GM23338 (cell line): ENCODE data around the gene DMD. TPM values are rescaled to one million over a fixed set of nuclear protein-coding genes. Genes with fewer than 3 reads are reported as not detected.

Experiments used
- ATAC-seq: fragments of 200-7000 bp; cut with Tn5 transposase; 3 replicates; pipeline ENCODE4 v1.9.1; 2020
- DNase-seq: peaks from one replicate; pipeline ENCODE4 v3.0.0-alpha.2; 2015; ENCODE audit warnings: low spot score
- H2AFZ ChIP-seq: fragments of 200-600 bp; sonication (generic); 2 replicates; pipeline ENCODE4 v1.8.0; 2016; ENCODE audit warnings: antibody characterized with exemption, mild to moderate bottlenecking, moderate library complexity
- H3F3A ChIP-seq: fragments of 200-600 bp; sonication (generic); replicated peaks from 2 replicates; pipeline ENCODE4 v1.8.0; 2017; ENCODE audit warnings: antibody characterized with exemption, mixed run types, low read depth
- H3K27ac ChIP-seq: fragments of 200-600 bp; sonication (generic); 2 replicates; pipeline ENCODE4 v1.6.1; 2016; ENCODE audit warnings: low read depth
- H3K27me3 ChIP-seq: fragments of 200-600 bp; sonication (generic); 2 replicates; pipeline ENCODE4 v1.8.0; 2016; ENCODE audit warnings: mild to moderate bottlenecking, mixed run types, moderate library complexity; ENCODE audit not compliant: insufficient read depth
- H3K36me3 ChIP-seq: fragments of 200-600 bp; sonication (generic); 2 replicates; pipeline ENCODE4 v1.8.0; 2016; ENCODE audit warnings: mild to moderate bottlenecking; ENCODE audit not compliant: insufficient read depth
- H3K4me1 ChIP-seq: fragments of 200-600 bp; sonication (generic); 2 replicates; pipeline ENCODE4 v1.8.0; 2016; ENCODE audit warnings: mild to moderate bottlenecking, moderate library complexity; ENCODE audit not compliant: insufficient read depth
- H3K4me2 ChIP-seq: fragments of 200-600 bp; sonication (generic); 2 replicates; pipeline ENCODE4 v1.7.1; 2017; ENCODE audit warnings: mixed run types
- H3K4me3 ChIP-seq: fragments of 200-600 bp; sonication (generic); 2 replicates; pipeline ENCODE4 v1.6.1; 2016; ENCODE audit warnings: mixed run types
- H3K79me2 ChIP-seq: fragments of 200-600 bp; sonication (generic); replicated peaks from 2 replicates; pipeline ENCODE4 v1.8.0; 2017; ENCODE audit warnings: mild to moderate bottlenecking; ENCODE audit not compliant: insufficient read depth
- H3K9me2 ChIP-seq: fragments of 200-600 bp; sonication (generic); 2 replicates; pipeline ENCODE4 v1.8.0; 2017; ENCODE audit not compliant: insufficient read depth
- H4K20me1 ChIP-seq: fragments of 200-600 bp; sonication (generic); replicated peaks from 2 replicates; pipeline ENCODE4 v1.8.0; 2017; ENCODE audit warnings: mild to moderate bottlenecking; ENCODE audit not compliant: insufficient read depth
- H3K27ac Mint-ChIP-seq: 2 replicates; pipeline ENCODE4 v1.8.0; 2020; ENCODE audit warnings: inconsistent platforms, mild to moderate bottlenecking, moderate library complexity, mixed read lengths
- H3K27me3 Mint-ChIP-seq: 3 replicates; pipeline ENCODE4 v1.8.0; 2022; ENCODE audit warnings: low read depth, mild to moderate bottlenecking, moderate library complexity, mixed read lengths, inconsistent platforms; ENCODE audit not compliant: insufficient read depth, poor library complexity
- H3K36me3 Mint-ChIP-seq: 3 replicates; pipeline ENCODE4 v1.8.0; 2021; ENCODE audit warnings: low read depth, mild to moderate bottlenecking, inconsistent platforms, moderate library complexity, mixed read lengths
- H3K4me1 Mint-ChIP-seq: 3 replicates; pipeline ENCODE4 v1.8.0; 2020; ENCODE audit warnings: mild to moderate bottlenecking, inconsistent platforms, mixed read lengths
- H3K4me3 Mint-ChIP-seq: 3 replicates; pipeline ENCODE4 v1.8.0; 2021; ENCODE audit warnings: moderate library complexity, mild to moderate bottlenecking, inconsistent platforms, mixed read lengths
- H3K9me3 Mint-ChIP-seq: 3 replicates; pipeline ENCODE4 v1.8.0; 2020; ENCODE audit warnings: moderate library complexity, mild to moderate bottlenecking, inconsistent platforms, mixed read lengths
- CREB1 ChIP-seq: fragments of 250-450 bp; sonication (Bioruptor Pico); IDR thresholded peaks from 2 replicates; pipeline ENCODE4 v1.5.0; 2020; ENCODE audit warnings: low read depth, mild to moderate bottlenecking, moderate library complexity
- EZH2 ChIP-seq: fragments of 200-600 bp; sonication (generic); IDR thresholded peaks from one replicate; pipeline ENCODE4 v1.8.0; 2017; ENCODE audit warnings: antibody characterized with exemption, mild to moderate bottlenecking, low read depth; ENCODE audit not compliant: unreplicated experiment
- EZH2phosphoT487 ChIP-seq: fragments of 200-600 bp; sonication (generic); IDR thresholded peaks from one replicate; pipeline ENCODE4 v1.8.1; 2018; ENCODE audit warnings: antibody characterized with exemption; ENCODE audit not compliant: unreplicated experiment
- JUNB ChIP-seq: IDR thresholded peaks from one replicate; pipeline ENCODE4 v1.6.1; 2016; ENCODE audit warnings: antibody characterized with exemption; ENCODE audit not compliant: unreplicated experiment
- NANOG ChIP-seq: IDR thresholded peaks from 2 replicates; pipeline ENCODE4 v1.6.1; 2016; ENCODE audit warnings: antibody characterized with exemption, borderline replicate concordance
- POLR2AphosphoS5 ChIP-seq: IDR thresholded peaks from 2 replicates; pipeline ENCODE4 v1.6.1; 2016; ENCODE audit warnings: antibody characterized with exemption, low read depth
- STAT1 ChIP-seq: IDR thresholded peaks from one replicate; pipeline ENCODE4 v1.6.1; 2016; ENCODE audit warnings: antibody characterized with exemption; ENCODE audit not compliant: unreplicated experiment
- ZNF114 ChIP-seq: fragments of 250-450 bp; sonication (Bioruptor Pico); IDR thresholded peaks from 2 replicates; pipeline ENCODE4 v1.5.0; 2020; ENCODE audit warnings: mild to moderate bottlenecking, moderate library complexity
- ZNF331 ChIP-seq: fragments of 250-450 bp; sonication (Bioruptor Pico); IDR thresholded peaks from 2 replicates; pipeline ENCODE4 v1.5.0; 2020; ENCODE audit warnings: low read depth, mild to moderate bottlenecking, moderate library complexity
- polyA plus RNA-seq: library from polyadenylated mRNA; unstranded; fragments of >200 nt; fragmentation: Nextera tagmentation; extraction: Ambion mirVana; gene quantifications from 2 replicates; pipeline ENCODE4 v1.2.1, GENCODE V29; 2016
- total RNA-seq: library from RNA; depleted of rRNA; stranded (reverse); fragments of >200 nt; shearing (Covaris generic); gene quantifications from 2 replicates; pipeline ENCODE4 v1.2.3, GENCODE V29; 2014
- TF ChIP-seq, protein P1 (sequence below): fragments of 250-450 bp; sonication (Bioruptor Pico); IDR thresholded peaks from 2 replicates; pipeline ENCODE4 v1.5.0; 2020; ENCODE audit warnings: mild to moderate bottlenecking, moderate library complexity
- TF ChIP-seq, protein P2 (sequence below): IDR thresholded peaks from 2 replicates; pipeline ENCODE4 v1.6.1; 2016; ENCODE audit warnings: antibody characterized with exemption
- TF ChIP-seq, protein P3 (sequence below): IDR thresholded peaks from one replicate; pipeline ENCODE4 v1.6.1; 2018; ENCODE audit warnings: antibody characterized with exemption; ENCODE audit not compliant: unreplicated experiment

Gene DMD
- total and polyA plus RNA-seq, 2 experiments from 2014 or later, result 4.5 to 7.6 TPM

DNA sequence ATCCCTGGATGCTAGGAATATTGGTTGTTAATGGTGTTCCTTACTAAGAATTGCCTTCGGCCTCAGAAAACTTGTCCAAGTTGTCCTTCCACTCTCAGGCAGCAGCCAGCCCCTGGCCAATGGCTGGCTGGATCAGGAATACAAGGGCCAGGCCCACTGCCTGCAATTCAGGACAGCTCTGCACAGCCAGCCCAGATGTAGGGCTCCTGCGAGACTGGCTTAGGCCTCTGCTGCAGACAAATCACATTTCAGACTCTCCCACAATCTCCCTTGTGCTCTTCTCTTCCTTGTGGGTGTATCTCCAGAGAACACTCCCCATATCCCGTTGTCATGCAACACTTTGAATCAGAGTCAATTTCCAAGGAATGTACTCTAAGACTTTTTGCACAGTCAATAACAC lies 1391.9 kb downstream of the DMD start (continued):
- TF ChIP-seq, protein P1, sequence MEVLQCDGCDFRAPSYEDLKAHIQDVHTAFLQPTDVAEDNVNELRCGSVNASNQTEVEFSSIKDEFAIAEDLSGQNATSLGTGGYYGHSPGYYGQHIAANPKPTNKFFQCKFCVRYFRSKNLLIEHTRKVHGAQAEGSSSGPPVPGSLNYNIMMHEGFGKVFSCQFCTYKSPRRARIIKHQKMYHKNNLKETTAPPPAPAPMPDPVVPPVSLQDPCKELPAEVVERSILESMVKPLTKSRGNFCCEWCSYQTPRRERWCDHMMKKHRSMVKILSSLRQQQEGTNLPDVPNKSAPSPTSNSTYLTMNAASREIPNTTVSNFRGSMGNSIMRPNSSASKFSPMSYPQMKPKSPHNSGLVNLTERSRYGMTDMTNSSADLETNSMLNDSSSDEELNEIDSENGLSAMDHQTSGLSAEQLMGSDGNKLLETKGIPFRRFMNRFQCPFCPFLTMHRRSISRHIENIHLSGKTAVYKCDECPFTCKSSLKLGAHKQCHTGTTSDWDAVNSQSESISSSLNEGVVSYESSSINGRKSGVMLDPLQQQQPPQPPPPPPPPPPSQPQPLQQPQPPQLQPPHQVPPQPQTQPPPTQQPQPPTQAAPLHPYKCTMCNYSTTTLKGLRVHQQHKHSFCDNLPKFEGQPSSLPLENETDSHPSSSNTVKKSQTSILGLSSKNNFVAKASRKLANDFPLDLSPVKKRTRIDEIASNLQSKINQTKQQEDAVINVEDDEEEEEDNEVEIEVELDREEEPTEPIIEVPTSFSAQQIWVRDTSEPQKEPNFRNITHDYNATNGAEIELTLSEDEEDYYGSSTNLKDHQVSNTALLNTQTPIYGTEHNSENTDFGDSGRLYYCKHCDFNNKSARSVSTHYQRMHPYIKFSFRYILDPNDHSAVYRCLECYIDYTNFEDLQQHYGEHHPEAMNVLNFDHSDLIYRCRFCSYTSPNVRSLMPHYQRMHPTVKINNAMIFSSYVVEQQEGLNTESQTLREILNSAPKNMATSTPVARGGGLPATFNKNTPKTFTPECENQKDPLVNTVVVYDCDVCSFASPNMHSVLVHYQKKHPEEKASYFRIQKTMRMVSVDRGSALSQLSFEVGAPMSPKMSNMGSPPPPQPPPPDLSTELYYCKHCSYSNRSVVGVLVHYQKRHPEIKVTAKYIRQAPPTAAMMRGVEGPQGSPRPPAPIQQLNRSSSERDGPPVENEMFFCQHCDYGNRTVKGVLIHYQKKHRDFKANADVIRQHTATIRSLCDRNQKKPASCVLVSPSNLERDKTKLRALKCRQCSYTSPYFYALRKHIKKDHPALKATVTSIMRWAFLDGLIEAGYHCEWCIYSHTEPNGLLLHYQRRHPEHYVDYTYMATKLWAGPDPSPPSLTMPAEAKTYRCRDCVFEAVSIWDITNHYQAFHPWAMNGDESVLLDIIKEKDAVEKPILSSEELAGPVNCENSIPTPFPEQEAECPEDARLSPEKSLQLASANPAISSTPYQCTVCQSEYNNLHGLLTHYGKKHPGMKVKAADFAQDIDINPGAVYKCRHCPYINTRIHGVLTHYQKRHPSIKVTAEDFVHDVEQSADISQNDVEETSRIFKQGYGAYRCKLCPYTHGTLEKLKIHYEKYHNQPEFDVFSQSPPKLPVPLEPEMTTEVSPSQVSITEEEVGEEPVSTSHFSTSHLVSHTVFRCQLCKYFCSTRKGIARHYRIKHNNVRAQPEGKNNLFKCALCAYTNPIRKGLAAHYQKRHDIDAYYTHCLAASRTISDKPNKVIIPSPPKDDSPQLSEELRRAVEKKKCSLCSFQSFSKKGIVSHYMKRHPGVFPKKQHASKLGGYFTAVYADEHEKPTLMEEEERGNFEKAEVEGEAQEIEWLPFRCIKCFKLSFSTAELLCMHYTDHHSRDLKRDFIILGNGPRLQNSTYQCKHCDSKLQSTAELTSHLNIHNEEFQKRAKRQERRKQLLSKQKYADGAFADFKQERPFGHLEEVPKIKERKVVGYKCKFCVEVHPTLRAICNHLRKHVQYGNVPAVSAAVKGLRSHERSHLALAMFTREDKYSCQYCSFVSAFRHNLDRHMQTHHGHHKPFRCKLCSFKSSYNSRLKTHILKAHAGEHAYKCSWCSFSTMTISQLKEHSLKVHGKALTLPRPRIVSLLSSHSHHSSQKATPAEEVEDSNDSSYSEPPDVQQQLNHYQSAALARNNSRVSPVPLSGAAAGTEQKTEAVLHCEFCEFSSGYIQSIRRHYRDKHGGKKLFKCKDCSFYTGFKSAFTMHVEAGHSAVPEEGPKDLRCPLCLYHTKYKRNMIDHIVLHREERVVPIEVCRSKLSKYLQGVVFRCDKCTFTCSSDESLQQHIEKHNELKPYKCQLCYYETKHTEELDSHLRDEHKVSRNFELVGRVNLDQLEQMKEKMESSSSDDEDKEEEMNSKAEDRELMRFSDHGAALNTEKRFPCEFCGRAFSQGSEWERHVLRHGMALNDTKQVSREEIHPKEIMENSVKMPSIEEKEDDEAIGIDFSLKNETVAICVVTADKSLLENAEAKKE, result no peak
- TF ChIP-seq ZNF331 (CRISPR knock-in tag) (no peak), POLR2AphosphoS5 (no peak)
- TF ChIP-seq, protein P2, sequence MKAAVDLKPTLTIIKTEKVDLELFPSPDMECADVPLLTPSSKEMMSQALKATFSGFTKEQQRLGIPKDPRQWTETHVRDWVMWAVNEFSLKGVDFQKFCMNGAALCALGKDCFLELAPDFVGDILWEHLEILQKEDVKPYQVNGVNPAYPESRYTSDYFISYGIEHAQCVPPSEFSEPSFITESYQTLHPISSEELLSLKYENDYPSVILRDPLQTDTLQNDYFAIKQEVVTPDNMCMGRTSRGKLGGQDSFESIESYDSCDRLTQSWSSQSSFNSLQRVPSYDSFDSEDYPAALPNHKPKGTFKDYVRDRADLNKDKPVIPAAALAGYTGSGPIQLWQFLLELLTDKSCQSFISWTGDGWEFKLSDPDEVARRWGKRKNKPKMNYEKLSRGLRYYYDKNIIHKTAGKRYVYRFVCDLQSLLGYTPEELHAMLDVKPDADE, result no peak

DNA sequence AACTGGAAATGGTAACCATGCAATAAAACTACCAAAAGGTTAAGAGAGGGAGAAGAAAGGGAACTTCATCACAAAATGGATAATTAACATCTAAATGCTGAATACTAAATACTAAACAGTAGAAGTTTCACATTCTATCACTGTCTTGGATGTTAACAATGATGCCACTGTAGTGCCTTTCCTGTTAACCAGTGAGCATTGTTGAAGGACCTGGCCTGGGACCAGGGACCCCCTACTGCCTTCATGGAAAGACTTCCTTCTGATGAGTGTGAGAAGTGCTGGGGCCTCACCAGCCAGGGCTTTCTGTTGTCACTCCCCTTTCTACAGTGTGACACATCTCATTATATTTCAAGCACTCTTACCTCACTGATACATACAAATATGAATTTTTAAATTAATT lies 1400.2 kb downstream of the DMD start:
- Mint-ChIP-seq H3K36me3 (no peaks in the 10 kb centered on the region), H3K27ac (no peak overlapping the region), H3K4me3 (no peak overlapping the region), H3K9me3 (no peaks in the 10 kb centered on the region), H3K4me1 (peaks cover 12% of the 10 kb centered on the region; the same call in 2 of the 3 replicates), H3K27me3 (no peaks in the 10 kb centered on the region)
- no peaks in the 10 kb centered on the region for H3K4me1 ChIP-seq
- H2AFZ ChIP-seq, result no peak overlapping the region
- H3K4me3 ChIP-seq, result no peak overlapping the region
- H3F3A ChIP-seq, result no peaks in the 10 kb centered on the region
- H3K9me2 ChIP-seq, result no peaks in the 10 kb centered on the region
- DNase-seq, result no peak
- H4K20me1 ChIP-seq, result no peaks in the 10 kb centered on the region
- H3K4me2 ChIP-seq, result no peak overlapping the region
- H3K27me3 ChIP-seq, result no peaks in the 10 kb centered on the region
- no peak for ATAC-seq
- H3K36me3 ChIP-seq, result no peaks in the 10 kb centered on the region
- no peak overlapping the region for H3K27ac ChIP-seq
- no peaks in the 10 kb centered on the region for H3K79me2 ChIP-seq
- TF ChIP-seq, protein P3, sequence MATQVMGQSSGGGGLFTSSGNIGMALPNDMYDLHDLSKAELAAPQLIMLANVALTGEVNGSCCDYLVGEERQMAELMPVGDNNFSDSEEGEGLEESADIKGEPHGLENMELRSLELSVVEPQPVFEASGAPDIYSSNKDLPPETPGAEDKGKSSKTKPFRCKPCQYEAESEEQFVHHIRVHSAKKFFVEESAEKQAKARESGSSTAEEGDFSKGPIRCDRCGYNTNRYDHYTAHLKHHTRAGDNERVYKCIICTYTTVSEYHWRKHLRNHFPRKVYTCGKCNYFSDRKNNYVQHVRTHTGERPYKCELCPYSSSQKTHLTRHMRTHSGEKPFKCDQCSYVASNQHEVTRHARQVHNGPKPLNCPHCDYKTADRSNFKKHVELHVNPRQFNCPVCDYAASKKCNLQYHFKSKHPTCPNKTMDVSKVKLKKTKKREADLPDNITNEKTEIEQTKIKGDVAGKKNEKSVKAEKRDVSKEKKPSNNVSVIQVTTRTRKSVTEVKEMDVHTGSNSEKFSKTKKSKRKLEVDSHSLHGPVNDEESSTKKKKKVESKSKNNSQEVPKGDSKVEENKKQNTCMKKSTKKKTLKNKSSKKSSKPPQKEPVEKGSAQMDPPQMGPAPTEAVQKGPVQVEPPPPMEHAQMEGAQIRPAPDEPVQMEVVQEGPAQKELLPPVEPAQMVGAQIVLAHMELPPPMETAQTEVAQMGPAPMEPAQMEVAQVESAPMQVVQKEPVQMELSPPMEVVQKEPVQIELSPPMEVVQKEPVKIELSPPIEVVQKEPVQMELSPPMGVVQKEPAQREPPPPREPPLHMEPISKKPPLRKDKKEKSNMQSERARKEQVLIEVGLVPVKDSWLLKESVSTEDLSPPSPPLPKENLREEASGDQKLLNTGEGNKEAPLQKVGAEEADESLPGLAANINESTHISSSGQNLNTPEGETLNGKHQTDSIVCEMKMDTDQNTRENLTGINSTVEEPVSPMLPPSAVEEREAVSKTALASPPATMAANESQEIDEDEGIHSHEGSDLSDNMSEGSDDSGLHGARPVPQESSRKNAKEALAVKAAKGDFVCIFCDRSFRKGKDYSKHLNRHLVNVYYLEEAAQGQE, result no peak
- TF ChIP-seq, protein P2, result no peak
- no peak for TF ChIP-seq EZH2
- no peak for TF ChIP-seq ZNF114
- TF ChIP-seq POLR2AphosphoS5, result no peak
- TF ChIP-seq NANOG, result no peak
- no peak for TF ChIP-seq STAT1
- TF ChIP-seq JUNB, result no peak
- no peak for TF ChIP-seq CREB1 (CRISPR knock-in tag)
- TF ChIP-seq EZH2phosphoT487, result no peak
